Right kidney (tissue), 1 donor: ENCODE measurements around the gene ECE1.

Experiments used
- DNase-seq: peaks from one replicate; pipeline ENCODE4 v3.0.0-alpha.2; 2016

ECE1 gene

DNA sequence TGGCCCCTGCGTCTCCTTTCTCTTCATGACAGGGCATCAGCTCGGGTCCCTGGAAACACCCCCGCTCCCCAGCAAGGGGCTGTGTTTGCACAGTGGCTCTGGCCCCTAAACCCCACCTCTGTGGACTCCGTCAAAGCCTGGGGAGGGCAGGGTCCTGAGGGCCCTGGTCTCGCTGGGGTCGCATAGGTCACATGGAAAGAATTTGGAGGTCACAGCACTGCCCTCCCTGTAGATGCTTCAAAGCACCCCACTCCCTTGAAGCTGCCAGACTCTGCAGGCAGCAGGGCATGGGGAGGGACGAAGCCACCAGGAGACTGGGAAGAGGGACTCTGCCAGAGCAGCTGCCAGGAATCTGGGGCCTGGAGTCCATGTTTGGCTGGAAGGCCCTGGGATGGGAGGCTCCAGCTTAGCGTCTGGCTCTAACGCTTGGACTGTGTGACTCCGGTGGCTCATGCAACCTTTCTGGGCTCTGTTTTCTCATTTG is 36.6 kb upstream of the ECE1 start:
- DNase-seq = no peak

DNA sequence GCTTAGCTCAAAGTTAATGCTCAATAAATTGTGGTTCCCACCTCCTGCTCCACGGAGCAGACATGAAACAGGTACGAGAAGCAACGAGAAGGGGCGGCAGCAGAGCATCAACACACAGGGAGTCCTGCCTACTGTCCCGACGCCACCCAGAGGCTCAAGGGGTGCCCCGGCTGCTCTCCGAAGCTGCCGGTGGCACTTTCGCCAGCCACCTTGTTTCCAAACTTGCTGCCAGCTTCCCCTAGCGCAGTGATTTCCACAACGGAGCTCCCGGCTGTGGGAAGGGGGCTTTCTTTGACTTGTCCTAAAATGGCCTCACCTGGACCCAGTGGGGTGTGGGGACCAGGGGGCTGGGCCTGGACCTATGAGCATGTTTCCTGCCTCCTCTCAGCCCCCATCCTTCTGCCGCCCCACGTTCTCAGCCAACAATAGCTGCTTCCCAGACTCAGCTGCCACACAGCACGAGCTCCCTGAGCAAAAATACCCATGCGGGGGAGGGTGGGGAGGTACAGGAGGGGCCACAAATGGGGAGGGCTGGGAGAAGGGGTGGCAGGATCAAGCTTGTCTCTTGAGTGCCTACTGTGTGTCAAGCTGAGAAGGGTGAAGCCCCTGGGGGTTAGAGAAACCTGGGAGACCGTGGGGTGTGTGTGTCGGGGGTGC is 35.6 kb upstream of the ECE1 start:
- no peak for DNase-seq

DNA sequence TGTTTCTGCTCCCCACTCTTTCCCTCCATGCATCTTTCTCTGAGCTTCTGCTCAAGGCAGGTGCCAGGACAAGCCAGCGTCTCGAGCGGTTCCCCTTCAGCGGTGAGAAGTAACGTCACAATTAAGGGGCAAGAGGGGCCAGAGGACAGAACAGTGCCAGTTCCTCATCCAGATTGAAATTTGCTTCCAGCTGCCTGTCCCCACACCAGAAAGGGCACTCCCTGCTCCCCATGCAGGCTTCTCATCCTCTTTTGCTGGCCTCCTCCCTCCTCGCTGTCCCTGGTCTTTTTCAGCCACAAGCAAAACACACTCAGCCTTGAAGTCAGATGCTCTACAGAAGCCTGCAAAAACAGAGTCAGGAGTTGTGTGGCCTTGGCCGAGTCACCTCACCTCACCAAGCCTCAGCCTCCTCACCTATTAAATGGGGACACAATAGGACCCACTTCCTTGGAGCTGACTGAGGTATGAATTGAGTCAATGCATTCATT is 35.0 kb upstream of the ECE1 start:
- no peak for DNase-seq

DNA sequence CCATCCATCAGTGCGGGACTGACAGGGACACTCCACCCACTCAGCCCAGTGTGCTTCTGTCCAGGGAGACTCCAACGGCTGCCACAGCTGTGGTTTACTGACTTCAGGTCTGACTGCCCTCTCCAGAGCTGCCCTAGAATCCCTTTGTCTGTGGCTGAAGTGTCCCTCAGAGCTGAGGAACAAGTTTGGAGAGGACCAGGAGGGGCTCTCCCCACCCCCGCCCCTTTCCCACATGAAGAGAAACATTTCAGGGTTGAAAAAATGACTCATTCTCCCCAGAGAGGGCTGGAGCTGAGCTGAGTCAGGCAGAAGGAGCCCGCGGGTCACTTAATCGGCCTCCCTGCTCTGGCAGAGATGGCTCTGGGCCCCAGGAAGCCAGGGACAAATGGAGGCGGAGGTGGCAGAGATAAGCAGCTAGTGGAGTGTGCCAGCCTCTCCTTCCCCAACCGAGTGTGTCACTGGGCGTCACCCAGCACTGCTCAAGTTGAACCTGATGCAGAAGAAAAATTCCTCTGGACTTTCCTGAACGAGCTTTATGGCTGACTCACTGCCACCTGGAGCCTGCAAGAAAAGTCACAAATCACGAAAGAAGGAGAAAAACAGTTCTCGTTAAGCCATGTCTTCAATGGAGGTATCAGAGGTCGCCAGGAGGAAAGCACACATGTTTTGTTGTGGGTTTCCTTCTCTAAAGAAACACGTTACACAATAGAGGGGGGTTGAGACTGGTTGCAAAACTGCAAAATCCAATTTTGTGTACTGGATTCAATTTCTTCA is 34.3 kb upstream of the ECE1 start:
- DNase-seq = no peak

DNA sequence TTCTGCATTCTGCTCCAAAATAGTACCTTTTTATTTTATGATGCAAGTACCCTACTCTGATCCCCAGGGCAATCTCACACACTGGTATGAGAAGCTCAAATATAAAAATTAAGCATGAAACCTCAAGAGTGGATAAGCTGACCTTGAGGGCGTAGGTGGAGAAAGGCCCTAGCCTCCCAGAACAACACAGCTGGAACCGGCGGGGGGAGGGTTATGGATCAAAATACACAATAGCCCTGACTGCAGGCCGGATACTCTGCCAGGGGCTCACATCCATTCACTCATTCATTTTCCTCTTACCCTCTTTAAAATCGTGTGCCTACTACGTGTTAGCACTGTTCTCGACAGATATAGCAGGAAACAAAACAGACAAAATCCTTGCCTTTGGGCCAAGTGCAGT is 32.8 kb upstream of the ECE1 start:
- DNase-seq = no peak

DNA sequence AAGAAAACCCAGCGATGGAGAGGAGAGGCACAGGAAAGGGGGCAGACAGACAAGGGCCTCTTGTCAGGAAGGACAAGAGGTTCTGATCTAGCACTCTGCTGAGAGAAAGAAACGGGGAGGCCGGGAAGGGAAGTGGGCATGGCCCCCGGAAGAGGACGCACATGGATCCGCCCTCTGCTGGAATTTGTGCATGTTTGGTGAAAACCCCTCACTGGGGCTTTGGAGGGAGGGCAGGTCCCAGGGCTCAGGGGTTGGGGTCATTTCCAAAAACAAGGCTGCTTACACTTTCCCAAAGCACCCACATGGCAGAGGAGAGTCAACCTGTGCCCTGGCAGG is 32.4 kb upstream of the ECE1 start:
- DNase-seq = no peak

DNA sequence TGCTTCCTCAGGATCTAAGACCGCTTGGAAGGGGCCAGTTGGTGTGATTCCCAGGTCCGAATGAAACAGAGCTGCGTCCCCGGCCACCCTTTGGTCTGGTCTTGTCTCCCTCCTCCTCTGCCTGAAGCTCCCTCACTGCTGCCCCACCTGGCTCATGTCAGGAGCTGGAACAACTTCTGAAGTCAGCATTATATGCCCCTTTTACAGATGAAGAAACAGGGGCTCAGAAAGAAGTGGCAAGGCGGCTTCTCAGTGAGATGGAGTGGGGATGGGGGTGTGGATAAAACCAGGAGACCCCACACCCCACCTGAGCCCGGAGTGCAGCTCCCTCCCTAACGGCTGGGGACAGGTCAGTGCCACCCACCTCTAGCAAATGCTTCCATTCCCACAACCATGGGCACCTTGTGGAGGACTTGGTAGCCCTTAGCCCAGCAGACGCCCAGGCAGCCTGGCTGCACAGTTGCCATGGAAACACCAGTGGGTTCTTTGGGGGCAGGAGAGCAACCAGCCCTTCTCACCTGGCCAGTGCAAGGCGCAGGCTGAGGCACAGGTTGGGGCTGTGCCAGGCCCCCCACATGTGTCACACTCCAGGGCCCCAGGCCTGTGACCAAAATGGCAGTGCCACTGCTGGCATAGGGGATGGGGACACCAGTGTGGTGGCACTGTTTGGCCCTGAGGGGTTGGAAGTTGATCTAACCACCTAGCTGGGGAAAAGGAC is 31.9 kb upstream of the ECE1 start:
- DNase-seq = no peak

DNA sequence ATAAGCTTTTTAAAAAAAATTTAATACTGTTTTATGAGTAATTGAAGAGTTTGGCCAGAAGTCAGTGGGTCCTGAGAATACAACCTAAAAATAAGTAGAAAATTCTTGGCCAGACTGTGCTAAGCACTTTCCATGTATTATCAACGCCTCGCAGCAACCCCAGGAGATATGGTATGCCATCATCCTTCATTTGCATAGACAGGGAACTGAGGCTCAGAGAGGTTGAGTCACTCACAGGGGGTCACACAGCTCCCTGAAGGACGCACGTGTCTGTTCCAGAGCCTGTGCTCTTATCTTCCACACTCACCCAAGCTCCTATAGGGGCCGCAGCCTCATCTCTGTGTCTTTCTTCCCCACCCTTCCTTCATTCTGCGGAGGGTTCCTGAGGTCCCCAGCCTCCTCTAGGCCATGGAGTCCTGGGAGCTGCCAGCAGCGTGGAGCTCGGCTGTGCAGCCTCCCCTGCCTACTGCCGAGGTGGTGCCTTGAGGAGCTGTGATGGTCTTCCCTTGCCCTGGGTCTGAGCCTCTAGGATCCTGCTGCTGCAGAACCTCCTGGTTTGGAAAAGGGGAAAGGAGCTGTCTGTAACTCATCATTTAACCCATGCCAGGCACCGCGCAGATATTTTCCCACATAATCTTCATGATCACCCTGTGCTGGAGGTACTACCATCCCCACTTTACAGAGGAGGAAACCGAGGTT is 30.3 kb upstream of the ECE1 start:
- DNase-seq = no peak

DNA sequence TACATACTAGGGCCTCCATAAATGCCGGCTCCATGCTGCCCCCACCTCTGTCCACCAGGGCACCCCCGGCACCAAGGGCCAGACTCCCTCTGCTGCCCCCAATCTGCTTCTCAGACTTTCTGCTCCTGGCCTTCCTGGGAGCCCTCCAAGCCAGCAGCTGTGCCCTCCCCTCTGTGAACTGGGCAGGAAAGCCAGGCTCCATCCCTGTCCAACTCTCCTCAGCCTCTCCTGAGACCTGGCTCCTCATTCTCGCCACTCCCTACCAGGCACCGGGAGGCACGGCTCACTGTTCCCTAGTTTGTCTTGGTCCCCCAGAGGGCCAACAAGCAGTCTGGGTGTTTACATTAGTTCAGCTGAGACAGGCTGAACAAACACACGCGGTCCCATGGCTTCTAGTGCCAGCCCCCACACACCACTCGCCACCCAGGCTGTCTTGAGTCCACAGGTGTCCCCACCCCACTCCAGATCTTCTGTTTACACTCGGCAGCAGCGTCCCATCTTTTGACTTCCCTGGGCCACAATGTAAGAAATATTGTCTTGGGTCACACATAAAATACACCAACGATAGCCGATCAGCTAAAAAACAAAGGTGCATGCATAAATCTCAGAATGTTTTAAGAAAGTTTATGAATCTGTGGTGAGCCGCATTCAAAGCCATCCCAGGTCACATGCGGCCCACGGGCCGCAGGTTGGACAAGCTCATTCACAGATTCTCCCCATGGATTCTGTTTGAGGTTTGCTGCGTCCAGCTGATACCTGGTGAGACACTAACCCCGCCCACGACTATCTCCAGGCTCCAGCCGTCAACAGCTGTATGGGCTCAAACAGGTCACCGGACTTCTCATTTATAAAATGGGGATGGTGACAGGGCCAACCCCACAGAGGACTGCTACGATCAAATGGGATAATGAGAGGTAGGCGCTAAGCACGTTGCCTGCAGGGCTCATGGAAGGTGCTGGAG is 29.5 kb upstream of the ECE1 start:
- DNase-seq = no peak

DNA sequence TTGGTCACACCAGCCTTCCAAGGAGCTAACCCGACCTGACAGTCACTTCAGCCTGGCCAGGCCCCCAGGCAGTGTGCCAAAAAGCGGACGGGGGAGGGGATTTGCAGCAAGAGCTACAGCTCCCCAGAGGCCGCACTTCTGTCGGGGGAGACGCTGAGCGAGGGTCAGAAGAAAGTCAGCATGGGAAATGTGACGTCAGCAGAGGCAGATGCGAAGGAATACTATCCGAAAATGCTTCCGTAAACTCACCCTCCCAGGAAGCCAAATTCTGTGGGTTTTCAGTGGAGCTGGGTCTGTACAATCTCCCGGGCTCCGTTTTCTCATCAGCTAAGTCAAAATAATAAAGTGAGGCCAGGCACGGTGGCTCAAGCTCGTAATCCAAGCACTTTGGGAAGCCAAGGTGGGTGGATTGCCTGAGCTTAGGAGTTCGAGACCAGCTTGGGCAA is 28.5 kb upstream of the ECE1 start:
- DNase-seq = no peak

DNA sequence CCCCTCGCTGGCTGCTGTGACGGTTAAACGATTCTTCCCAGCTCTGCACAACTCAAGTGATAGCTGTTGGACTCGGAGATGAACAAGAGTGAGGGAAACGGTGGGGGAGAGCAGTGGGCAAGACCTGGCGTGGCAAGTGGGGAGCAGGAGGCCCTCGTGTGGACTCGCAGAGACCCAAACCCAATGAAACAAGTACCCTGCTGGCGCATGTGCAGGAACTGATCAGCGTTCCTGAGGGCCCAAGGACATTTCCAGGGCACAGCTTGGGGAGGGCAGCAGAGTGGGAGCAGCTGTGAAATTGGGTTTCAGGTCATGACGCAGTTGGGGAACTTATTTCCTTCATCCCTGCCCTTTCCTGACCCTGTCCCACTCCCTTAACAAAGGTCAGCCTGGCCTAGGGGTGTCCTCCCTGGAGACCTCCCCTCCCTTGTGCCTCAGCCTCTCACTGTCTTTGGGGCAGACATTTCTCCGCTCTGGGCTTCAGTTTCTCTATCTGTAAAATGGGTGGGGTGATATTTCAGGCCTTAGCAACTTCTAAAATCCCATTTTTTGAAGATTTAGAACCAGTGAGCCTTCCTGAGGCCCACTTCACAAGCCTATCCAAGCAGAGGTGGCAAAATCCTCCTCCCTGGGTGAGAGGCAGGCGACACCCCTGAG is 27.9 kb upstream of the ECE1 start:
- DNase-seq = no peak

DNA sequence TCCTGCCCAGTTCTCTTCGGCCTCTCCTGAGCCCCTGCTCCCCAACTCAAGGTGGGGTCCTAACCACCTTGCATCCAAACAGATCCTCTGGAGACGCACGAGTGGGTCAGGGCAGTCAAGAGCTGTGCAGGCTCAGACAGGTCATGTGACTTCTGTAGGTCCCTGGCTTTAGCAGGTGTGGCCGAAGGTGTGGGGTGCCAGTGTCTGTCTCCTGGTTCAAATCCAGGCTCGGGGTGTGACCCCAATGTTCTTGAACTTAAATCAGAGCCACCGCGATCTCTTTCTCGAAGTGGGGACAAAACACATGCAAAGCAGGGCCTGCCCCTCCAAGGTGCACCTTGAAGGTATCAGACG is 27.4 kb upstream of the ECE1 start:
- no peak for DNase-seq

DNA sequence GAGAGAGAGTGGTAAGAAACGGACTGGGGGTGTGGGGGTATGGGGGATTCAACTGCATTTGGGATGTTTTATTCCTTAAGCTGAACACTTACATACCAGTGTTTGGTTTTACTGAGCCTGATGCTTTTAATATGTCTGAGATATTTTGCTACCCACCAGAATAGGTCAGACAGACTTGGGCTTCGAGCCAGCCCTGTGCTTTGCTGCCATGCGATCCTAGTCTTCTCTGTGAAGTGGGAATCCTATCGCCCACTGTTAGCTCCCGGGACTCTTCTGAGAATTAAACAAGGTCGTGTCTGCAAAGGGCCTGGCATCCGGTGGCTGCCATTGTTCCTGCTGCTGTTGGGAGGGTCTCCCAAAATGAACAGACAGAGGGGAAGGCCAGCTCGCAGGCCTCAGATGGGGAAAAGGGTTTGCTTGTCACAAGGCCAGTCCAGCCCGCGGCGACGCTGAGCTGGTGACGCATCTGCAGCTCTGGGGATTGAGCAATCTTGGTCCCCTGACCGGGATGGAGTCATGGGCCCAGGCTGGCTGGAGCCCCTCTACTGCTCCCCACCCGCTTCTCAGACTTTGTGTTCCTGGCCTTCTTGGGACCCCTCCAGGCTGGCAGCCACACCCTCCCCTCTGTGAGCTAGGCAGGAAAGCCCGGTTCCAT is 26.9 kb upstream of the ECE1 start:
- no peak for DNase-seq

DNA sequence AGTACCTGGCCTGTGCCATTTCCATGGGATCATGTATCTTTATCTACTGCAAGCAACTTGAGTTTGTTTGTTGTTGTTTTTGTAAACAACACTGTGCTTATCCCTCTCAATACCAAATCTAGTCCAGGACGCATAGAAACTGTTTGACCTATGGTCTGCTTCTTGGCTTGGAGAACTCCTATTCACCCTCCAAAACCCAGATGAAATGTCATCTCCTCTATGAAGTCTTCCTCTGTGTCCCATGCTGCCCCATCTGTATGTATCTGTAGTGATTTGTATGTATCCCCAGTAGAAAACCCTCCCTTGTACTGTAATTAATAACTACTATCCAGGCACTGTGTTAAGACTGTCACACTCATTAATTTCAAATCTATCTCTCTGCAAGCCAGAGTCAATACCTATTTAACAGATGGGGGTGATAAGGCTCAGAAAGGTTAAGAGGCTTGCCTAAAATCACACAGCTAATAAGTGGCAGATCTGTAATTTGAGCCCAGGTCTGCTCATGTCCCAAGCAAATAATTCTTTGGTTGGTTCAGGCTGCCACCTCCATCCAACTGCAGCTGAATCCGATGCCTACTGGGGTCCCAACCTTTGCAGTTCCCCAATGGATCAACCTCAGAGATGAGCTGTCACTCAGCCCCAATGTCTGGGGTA is 24.6 kb upstream of the ECE1 start:
- DNase-seq = no peak

DNA sequence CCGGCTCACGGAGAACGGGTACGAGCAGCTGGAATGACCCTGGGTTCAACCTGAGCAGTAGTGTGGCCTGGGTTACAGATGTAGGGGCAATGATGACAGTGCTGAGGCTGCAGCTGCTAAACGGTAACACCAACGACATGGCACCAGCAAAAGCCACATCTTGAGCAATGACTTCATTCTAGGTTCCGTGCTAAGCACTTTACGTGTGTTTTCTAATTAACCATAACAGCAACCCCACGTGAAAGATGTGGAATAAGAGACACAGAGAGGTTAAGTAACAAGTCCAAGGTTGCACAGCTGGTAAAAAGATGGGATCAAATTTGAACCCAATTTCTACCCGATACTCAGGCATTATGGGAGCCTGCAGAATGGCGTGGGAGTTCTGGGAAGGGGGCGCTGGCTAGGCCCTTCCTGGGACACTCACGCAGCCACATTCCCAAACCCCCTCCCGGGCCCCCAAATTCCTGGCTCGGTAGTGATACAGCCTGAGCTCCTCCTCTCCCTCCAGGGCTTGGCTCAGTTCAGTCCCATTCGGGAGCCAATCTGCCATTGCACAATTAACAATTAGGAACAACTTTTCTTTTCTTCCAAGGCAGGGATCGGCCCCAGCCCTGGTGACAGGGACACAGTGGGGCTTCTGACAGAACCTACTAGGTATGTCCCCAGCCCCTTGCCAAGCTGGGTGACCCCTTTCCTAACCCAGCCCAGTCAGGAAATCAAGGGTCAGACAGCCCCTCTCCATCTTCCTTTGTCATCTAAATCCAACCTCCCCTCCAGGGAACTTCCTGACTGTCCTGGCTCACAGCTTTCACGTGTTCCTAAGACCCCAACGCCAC is 23.8 kb upstream of the ECE1 start:
- DNase-seq = no peak

DNA sequence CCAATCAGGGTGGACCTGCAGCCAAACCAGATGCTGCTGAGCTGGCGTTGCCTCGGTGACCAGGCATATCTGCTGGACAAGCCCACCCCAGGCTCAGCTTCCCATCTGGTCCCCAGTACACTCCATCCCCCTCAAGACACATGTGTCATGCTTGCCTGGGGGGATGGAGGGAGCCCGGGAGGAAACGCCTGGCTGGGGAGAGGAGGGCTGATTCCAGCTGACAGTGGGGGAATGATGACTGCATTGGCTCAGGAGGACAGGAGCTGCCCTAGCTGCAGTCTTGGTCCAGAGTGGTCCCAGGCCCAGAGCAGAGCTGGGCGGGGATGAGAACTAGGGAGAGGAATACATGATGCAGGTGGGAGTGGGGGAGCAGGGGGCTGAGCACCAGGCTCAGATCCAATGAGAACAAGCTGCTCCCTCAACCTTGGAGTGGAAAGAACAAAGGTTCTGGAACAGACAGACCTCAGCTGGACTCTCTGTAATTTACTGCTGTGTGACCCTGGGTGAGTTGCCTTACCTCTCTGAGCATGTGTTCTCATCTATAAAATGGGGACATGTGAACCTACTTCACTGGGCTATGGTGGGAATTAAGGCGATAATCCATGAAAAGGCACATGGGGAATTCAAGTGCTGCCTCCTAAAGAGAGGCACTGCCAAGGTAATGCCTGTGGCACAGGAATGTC is 23.1 kb upstream of the ECE1 start:
- DNase-seq = no peak

DNA sequence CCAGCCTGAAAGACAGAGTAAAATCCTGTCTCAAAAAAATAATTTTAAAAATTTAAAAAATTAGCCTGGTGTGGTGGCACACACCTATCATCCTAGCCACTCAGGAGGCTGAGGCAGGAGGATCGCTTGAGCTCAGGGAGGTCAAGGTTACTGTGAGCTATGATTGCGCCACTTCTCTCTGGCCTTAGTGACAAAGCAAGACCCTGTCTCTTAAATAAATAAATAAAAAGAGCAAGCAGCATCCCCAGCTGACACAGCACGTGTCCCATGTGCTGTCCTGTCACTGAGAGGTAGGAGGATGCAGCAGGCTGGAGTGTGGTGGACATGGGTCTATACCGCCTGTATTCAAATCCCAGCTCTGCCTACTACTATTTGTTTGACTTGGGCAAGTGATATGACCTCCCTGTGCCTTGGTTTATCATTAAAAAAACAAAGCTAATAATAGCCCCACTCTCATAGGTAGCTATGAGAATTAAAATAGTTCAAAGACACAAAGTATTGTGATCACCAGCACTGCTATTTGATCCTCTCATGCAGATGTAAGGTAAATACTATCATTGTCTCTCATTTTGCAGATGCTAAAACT is 22.2 kb upstream of the ECE1 start:
- DNase-seq = no peak

DNA sequence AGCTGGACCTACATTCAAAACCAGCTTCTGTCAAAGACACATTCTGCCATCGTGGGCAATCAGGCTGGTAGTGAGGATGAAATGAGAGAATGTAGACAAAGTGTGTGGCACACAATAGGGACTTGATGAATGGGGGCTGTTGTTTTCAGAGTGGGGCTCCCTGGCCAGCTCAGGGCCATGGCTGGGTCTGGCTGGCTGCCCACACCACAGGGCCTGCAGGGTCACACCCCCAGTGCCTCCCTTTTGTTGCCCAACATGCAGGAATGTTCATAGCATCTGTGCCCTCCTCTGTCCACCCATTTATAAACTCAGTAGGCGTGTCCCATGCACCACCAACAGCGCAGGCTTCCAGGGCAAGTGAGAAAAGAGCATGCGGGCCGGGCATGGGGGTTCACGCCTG is 20.8 kb upstream of the ECE1 start:
- no peak for DNase-seq
